H9 (cell line): ENCODE results near the gene CHST8. TPM values are rescaled to one million over a fixed set of nuclear protein-coding genes. Genes with fewer than 3 reads are reported as not detected.

Experiments
- DNase-seq: peaks from one replicate; pipeline ENCODE4 v3.0.0-alpha.2; 2017
- H2AFZ ChIP-seq: one replicate; pipeline ENCODE4 v1.6.1; 2013; ENCODE audit warnings: mild to moderate bottlenecking, low read length, control low read depth, moderate library complexity
- H2AK5ac ChIP-seq: 2 replicates; pipeline ENCODE4 v1.6.1; 2013; ENCODE audit warnings: low read length, control low read depth, mixed read lengths; ENCODE audit not compliant: insufficient read length
- H2BK120ac ChIP-seq: one replicate; pipeline ENCODE4 v1.6.1; 2013; ENCODE audit warnings: low read depth, mild to moderate bottlenecking, low read length, control low read depth, inconsistent platforms; ENCODE audit not compliant: poor library complexity, severe bottlenecking
- H2BK12ac ChIP-seq: 2 replicates; pipeline ENCODE4 v1.6.1; 2013; ENCODE audit warnings: low read length, control low read depth, mixed read lengths, low read depth; ENCODE audit not compliant: insufficient read length
- H2BK15ac ChIP-seq: 2 replicates; pipeline ENCODE4 v1.6.1; 2013; ENCODE audit warnings: low read depth, low read length, control low read depth
- H2BK20ac ChIP-seq: one replicate; pipeline ENCODE4 v1.6.1; 2013; ENCODE audit warnings: low read depth, mild to moderate bottlenecking, low read length, control low read depth, inconsistent platforms; ENCODE audit not compliant: poor library complexity, severe bottlenecking
- H2BK5ac ChIP-seq: 2 replicates; pipeline ENCODE4 v1.6.1; 2013; ENCODE audit warnings: low read length, control low read depth, mixed read lengths; ENCODE audit not compliant: insufficient read length
- H3K14ac ChIP-seq: 2 replicates; pipeline ENCODE4 v1.6.1; 2013; ENCODE audit warnings: low read length, control low read depth; ENCODE audit not compliant: insufficient read depth
- H3K18ac ChIP-seq: 2 replicates; pipeline ENCODE4 v1.6.1; 2013; ENCODE audit warnings: low read depth, mild to moderate bottlenecking, mixed read lengths, low read length, control low read depth; ENCODE audit not compliant: insufficient read length
- H3K23ac ChIP-seq: 2 replicates; pipeline ENCODE4 v1.6.1; 2013; ENCODE audit warnings: low read length, control low read depth, mixed read lengths, low read depth; ENCODE audit not compliant: insufficient read length
- H3K23me2 ChIP-seq: 2 replicates; pipeline ENCODE4 v1.6.1; 2013; ENCODE audit warnings: low read depth, mild to moderate bottlenecking, mixed read lengths, low read length, control low read depth; ENCODE audit not compliant: insufficient read length, poor library complexity, severe bottlenecking
- H3K27ac ChIP-seq: 2 replicates; pipeline ENCODE4 v1.5.1; 2013; ENCODE audit warnings: low read length, control low read depth, mixed read lengths, low read depth; ENCODE audit not compliant: insufficient read length
- H3K27me3 ChIP-seq: 2 replicates; pipeline ENCODE4 v1.6.1; 2013; ENCODE audit warnings: low read length, control low read depth, inconsistent platforms; ENCODE audit not compliant: insufficient read depth
- H3K4ac ChIP-seq: 2 replicates; pipeline ENCODE4 v1.6.1; 2013; ENCODE audit warnings: low read depth, mild to moderate bottlenecking, control low read depth, inconsistent platforms, low read length, moderate library complexity
- H3K4me1 ChIP-seq: 2 replicates; pipeline ENCODE4 v1.6.1; 2013; ENCODE audit warnings: low read length, control low read depth, inconsistent platforms; ENCODE audit not compliant: insufficient read depth
- H3K4me2 ChIP-seq: 2 replicates; pipeline ENCODE4 v1.6.1; 2013; ENCODE audit warnings: low read length, control low read depth, mixed read lengths; ENCODE audit not compliant: insufficient read length, insufficient read depth
- H3K56ac ChIP-seq: 2 replicates; pipeline ENCODE4 v1.6.1; 2013; ENCODE audit warnings: low read depth, mild to moderate bottlenecking, mixed read lengths, low read length, control low read depth; ENCODE audit not compliant: insufficient read length
- H3K79me1 ChIP-seq: 2 replicates; pipeline ENCODE4 v1.6.1; 2013; ENCODE audit warnings: low read depth, mild to moderate bottlenecking, moderate library complexity, low read length, control low read depth, inconsistent platforms; ENCODE audit not compliant: insufficient read depth, poor library complexity, severe bottlenecking
- H3K79me2 ChIP-seq: 2 replicates; pipeline ENCODE4 v1.6.1; 2013; ENCODE audit warnings: low read length, control low read depth, inconsistent platforms; ENCODE audit not compliant: insufficient read depth
- H3K9ac ChIP-seq: 2 replicates; pipeline ENCODE4 v1.6.1; 2013; ENCODE audit warnings: low read length, control low read depth, mixed read lengths; ENCODE audit not compliant: insufficient read length; ENCODE audit errors: extremely low read depth
- H3K9me3 ChIP-seq: one replicate; pipeline ENCODE4 v1.6.1; 2013; ENCODE audit warnings: low read depth, low read length, inconsistent platforms; ENCODE audit not compliant: control insufficient read depth
- H3T11ph ChIP-seq: one replicate; pipeline ENCODE4 v1.6.1; 2013; ENCODE audit warnings: mild to moderate bottlenecking, low read length, control low read depth, inconsistent platforms
- H4K20me1 ChIP-seq: one replicate; pipeline ENCODE4 v1.6.1; 2013; ENCODE audit not compliant: control insufficient read depth, insufficient read length, insufficient read depth
- H4K5ac ChIP-seq: 2 replicates; pipeline ENCODE4 v1.6.1; 2013; ENCODE audit warnings: low read depth, mild to moderate bottlenecking, mixed read lengths, low read length, control low read depth; ENCODE audit not compliant: insufficient read length
- H4K8ac ChIP-seq: replicated peaks from 2 replicates; pipeline ENCODE4 v1.6.1; 2013; ENCODE audit warnings: low read length, control low read depth, mixed read lengths, low read depth; ENCODE audit not compliant: insufficient read length
- H4K91ac ChIP-seq: 2 replicates; pipeline ENCODE4 v1.6.1; 2013; ENCODE audit warnings: low read depth, mild to moderate bottlenecking, moderate library complexity, mixed read lengths, low read length, control low read depth; ENCODE audit not compliant: insufficient read length
- H3K27ac Mint-ChIP-seq, 3 experiments: 2 replicates in 2 of 3; 3 replicates in 1 of 3; pipeline ENCODE4 v1.8.0; 2020 to 2021; ENCODE audit warnings: mixed read lengths in 3 of 3, mild to moderate bottlenecking in 1 of 3, moderate library complexity in 1 of 3
- H3K27me3 Mint-ChIP-seq: 2 replicates; pipeline ENCODE4 v1.8.0; 2021; ENCODE audit warnings: low read depth, mild to moderate bottlenecking, moderate library complexity, mixed read lengths
- H3K36me3 Mint-ChIP-seq, 3 experiments: 2 replicates in 2 of 3; 3 replicates in 1 of 3; pipeline ENCODE4 v1.8.0; 2020 to 2021; ENCODE audit warnings: low read depth in 3 of 3, mixed read lengths in 3 of 3; ENCODE audit not compliant: insufficient read depth in 1 of 3
- H3K4me1 Mint-ChIP-seq, 2 experiments: 2 replicates each; pipeline ENCODE4 v1.8.0; 2020; ENCODE audit warnings: mixed read lengths in 2 of 2
- H3K4me3 Mint-ChIP-seq, 2 experiments: 2 replicates in 1 of 2; 3 replicates in 1 of 2; pipeline ENCODE4 v1.8.0; 2020 to 2021; ENCODE audit warnings: mild to moderate bottlenecking in 2 of 2, mixed read lengths in 2 of 2, moderate library complexity in 1 of 2
- H3K9me3 Mint-ChIP-seq, 2 experiments: 2 replicates in 1 of 2; 3 replicates in 1 of 2; pipeline ENCODE4 v1.8.0; 2020; ENCODE audit warnings: mild to moderate bottlenecking in 2 of 2, mixed read lengths in 2 of 2, moderate library complexity in 1 of 2
- WGBS: extraction: QIAGEN DNeasy Blood & Tissue Kit; methylation state at CpG from one replicate; pipeline ENCODE4 v1.1.7; 2013; ENCODE audit warnings: missing lambda C conversion rate, low lambda C conversion rate, mixed read lengths; ENCODE audit not compliant: insufficient read length; ENCODE audit errors: extremely low coverage; 5-methylcytosine and 5-hydroxymethylcytosine counted together
- total RNA-seq: library from RNA; stranded (reverse); gene quantifications from 2 replicates; pipeline ENCODE4 v1.2.1, GENCODE V29; 2021
- TF ChIP-seq, protein P1 (sequence below): fragments of 200-600 bp; sonication (generic); conservative IDR thresholded peaks from 3 replicates; pipeline ENCODE4 v1.8.0; 2021; ENCODE audit warnings: antibody characterized with exemption, mild to moderate bottlenecking

CHST8 gene
- total RNA-seq, 1 experiment from 2014 or later = 5.1 TPM

DNA sequence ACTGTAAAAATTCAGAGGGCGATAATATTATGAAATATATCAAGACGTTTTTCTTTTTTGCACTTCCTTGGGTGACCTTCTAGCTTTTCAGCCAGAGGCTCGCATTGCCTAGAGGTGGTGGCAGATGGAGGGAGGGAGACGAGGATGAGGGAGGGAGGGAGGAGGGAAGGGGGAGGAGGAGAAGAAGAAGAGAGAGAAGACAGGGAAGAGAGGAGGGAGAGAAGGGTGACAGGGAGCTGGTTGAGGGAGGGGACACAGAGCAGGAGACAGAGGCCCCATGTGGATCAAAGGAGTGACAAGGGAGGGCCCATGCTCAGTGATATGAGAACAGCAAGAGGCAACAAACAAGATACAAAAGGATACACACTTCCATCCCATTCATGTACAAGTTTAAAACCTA is 166.9 kb downstream of the CHST8 start:
- Histone ChIP-seq H3K4me1 (no peaks in the 10 kb centered on the region), H2BK12ac (no peak overlapping the region), H3K4me2 (no peak overlapping the region), H2BK120ac (no peak overlapping the region), H4K20me1 (peaks cover 2% of the 10 kb centered on the region), H3K18ac (no peak overlapping the region), H3K79me1 (no peaks in the 10 kb centered on the region), H3K4ac (no peak overlapping the region), H3K56ac (no peak overlapping the region), H3T11ph (no peak overlapping the region), H3K23me2 (no peaks in the 10 kb centered on the region), H3K9me3 (no peaks in the 10 kb centered on the region), H3K23ac (no peak overlapping the region), H3K14ac (no peak overlapping the region), H4K91ac (no peak overlapping the region), H4K8ac (no peak overlapping the region), H4K5ac (no peak overlapping the region), H3K27me3 (no peaks in the 10 kb centered on the region), H3K27ac (no peak overlapping the region), H2AK5ac (no peak overlapping the region), H3K9ac (no peak overlapping the region), H2BK15ac (no peak overlapping the region), H3K79me2 (no peaks in the 10 kb centered on the region), H2AFZ (no peak overlapping the region), H2BK20ac (no peak overlapping the region), H2BK5ac (no peak overlapping the region)
- H3K4me1 Mint-ChIP-seq = peaks cover 6 to 18% of the 10 kb centered on the region in 2 experiments
- TF ChIP-seq, protein P1, sequence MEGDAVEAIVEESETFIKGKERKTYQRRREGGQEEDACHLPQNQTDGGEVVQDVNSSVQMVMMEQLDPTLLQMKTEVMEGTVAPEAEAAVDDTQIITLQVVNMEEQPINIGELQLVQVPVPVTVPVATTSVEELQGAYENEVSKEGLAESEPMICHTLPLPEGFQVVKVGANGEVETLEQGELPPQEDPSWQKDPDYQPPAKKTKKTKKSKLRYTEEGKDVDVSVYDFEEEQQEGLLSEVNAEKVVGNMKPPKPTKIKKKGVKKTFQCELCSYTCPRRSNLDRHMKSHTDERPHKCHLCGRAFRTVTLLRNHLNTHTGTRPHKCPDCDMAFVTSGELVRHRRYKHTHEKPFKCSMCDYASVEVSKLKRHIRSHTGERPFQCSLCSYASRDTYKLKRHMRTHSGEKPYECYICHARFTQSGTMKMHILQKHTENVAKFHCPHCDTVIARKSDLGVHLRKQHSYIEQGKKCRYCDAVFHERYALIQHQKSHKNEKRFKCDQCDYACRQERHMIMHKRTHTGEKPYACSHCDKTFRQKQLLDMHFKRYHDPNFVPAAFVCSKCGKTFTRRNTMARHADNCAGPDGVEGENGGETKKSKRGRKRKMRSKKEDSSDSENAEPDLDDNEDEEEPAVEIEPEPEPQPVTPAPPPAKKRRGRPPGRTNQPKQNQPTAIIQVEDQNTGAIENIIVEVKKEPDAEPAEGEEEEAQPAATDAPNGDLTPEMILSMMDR = no peak
- no peak for DNase-seq
- H3K4me3 Mint-ChIP-seq = no peak overlapping the region
- H3K27me3 Mint-ChIP-seq = peaks cover 19% of the 10 kb centered on the region
- H3K27ac Mint-ChIP-seq = no peak overlapping the region
- WGBS = no CpG with 5 or more reads among the region's 4 CpGs
- no peaks in the 10 kb centered on the region for H3K9me3 Mint-ChIP-seq
- H3K36me3 Mint-ChIP-seq = no peaks in the 10 kb centered on the region
